Tibial nerve (tissue), 4 donors: ENCODE data around the gene SENP3.

Experiments
- EP300 ChIP-seq, 2 donors: sonication (generic); formaldehyde crosslinking; IDR thresholded peaks; one replicate each; pipeline ENCODE4 v1.6.1; 2017; ENCODE audit warnings: antibody characterized with exemption in 2 of 2, mild to moderate bottlenecking in 1 of 2
- POLR2A ChIP-seq, 2 donors: fragments of 450-650 bp; IDR thresholded peaks; one replicate each; pipeline ENCODE4 v1.6.1; 2017; ENCODE audit warnings: antibody characterized with exemption in 2 of 2, mild to moderate bottlenecking in 2 of 2, moderate library complexity in 2 of 2
- TF ChIP-seq, protein P1 (sequence below), 5 experiments: fragments of 200-600 bp in 3 of 5; fragments of 450-650 bp in 2 of 5; sonication (generic) in 3 of 5; IDR thresholded peaks; one replicate each; pipeline ENCODE4 v1.5.1; 2016 to 2019; ENCODE audit warnings: antibody characterized with exemption in 5 of 5, mild to moderate bottlenecking in 3 of 5, moderate library complexity in 2 of 5

DNA sequence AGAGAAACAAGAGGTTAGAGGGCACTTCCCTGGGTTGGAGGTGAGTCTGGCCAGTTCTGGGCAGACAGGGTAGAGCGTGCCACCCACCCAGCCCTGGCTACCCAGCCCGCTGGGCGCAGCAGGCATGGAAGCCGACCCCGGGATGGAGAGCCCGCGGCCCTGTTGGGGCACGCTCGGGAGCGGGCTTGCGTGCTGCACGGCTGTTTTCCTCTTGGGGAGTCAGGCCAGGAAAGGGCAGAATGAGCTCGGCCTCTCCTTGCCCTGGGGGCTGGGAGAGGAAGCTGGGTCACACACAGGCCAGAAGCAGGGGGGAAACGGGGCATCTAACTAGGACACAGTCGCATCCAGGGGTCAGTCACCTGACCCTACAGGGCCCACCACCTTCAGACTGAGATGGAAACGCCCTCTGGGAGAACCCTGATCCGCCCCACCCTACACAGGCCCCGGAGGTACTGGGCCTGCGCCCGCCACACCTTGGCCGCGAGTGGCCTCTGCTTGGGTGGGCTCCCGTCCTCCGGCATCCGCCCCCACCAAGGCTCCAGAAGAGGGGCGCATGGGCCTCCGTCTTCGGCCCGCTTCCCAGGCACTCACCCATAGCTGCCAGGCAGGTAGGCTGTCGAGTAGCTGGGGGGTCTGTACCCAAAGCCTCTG lies 27.0 kb downstream of the SENP3 start:
- TF ChIP-seq, protein P1, sequence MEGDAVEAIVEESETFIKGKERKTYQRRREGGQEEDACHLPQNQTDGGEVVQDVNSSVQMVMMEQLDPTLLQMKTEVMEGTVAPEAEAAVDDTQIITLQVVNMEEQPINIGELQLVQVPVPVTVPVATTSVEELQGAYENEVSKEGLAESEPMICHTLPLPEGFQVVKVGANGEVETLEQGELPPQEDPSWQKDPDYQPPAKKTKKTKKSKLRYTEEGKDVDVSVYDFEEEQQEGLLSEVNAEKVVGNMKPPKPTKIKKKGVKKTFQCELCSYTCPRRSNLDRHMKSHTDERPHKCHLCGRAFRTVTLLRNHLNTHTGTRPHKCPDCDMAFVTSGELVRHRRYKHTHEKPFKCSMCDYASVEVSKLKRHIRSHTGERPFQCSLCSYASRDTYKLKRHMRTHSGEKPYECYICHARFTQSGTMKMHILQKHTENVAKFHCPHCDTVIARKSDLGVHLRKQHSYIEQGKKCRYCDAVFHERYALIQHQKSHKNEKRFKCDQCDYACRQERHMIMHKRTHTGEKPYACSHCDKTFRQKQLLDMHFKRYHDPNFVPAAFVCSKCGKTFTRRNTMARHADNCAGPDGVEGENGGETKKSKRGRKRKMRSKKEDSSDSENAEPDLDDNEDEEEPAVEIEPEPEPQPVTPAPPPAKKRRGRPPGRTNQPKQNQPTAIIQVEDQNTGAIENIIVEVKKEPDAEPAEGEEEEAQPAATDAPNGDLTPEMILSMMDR (IDR thresholded peaks at IDR 0.05), result no peak
- TF ChIP-seq POLR2A (IDR thresholded peaks at IDR 0.05) (no peak), EP300 (IDR thresholded peaks at IDR 0.05) (no peak)
